Stomach (tissue), 9 donors: ENCODE results near the gene UTP14A. TPM values are rescaled to one million over a fixed set of nuclear protein-coding genes. Genes with fewer than 3 reads are reported as not detected.

Experiments
- DNase-seq, 2 donors: peaks; one replicate each; pipeline versions ENCODE4 v3.0.0 to v3.0.0-alpha.2; 2013 to 2019
- H3K27ac ChIP-seq, 5 donors: fragments of 200-600 bp in 4 of 5; sonication (generic) in 4 of 5; one replicate each; pipeline ENCODE4 v1.5.1; 2013 to 2019; ENCODE audit warnings: mild to moderate bottlenecking in 1 of 5, moderate library complexity in 1 of 5
- H3K27me3 ChIP-seq, 3 donors: fragments of 200-600 bp; sonication (generic); one replicate each; pipeline ENCODE4 v1.5.1; 2017 to 2019; ENCODE audit warnings: mixed run types in 1 of 3
- H3K36me3 ChIP-seq, 4 donors: fragments of 200-600 bp; sonication (generic); 1 replicate in 3 of 4; 2 replicates in 1 of 4; pipeline ENCODE4 v1.5.1; 2016 to 2019
- H3K4me1 ChIP-seq, 4 donors: fragments of 200-600 bp; sonication (generic); one replicate each; pipeline ENCODE4 v1.5.1; 2016 to 2019
- H3K4me3 ChIP-seq, 4 donors: fragments of 200-600 bp; sonication (generic) in 3 of 4; one replicate each; pipeline ENCODE4 v1.5.1; 2016 to 2019; ENCODE audit warnings: mild to moderate bottlenecking in 1 of 4
- H3K9me3 ChIP-seq, 4 donors: fragments of 200-600 bp; sonication (generic); one replicate each; pipeline ENCODE4 v1.5.1; 2016 to 2019
- CTCF ChIP-seq, 7 experiments: fragments of 450-650 bp in 4 of 7; fragments of 200-600 bp in 3 of 7; sonication (generic) in 3 of 7; IDR thresholded peaks; one replicate each; pipeline ENCODE4 v1.5.1; 2016 to 2019; ENCODE audit warnings: antibody characterized with exemption in 7 of 7, control low read depth in 2 of 7, mild to moderate bottlenecking in 1 of 7
- EP300 ChIP-seq: sonication (generic); formaldehyde crosslinking; IDR thresholded peaks from one replicate; pipeline ENCODE4 v1.6.1; 2017; ENCODE audit warnings: antibody characterized with exemption
- POLR2A ChIP-seq, 4 donors: fragments of 450-650 bp; IDR thresholded peaks; one replicate each; pipeline ENCODE4 v1.6.1; 2016; ENCODE audit warnings: antibody characterized with exemption in 4 of 4, control low read depth in 2 of 4, mild to moderate bottlenecking in 1 of 4, moderate library complexity in 1 of 4
- POLR2AphosphoS5 ChIP-seq, 3 donors: sonication (generic); formaldehyde crosslinking; IDR thresholded peaks; one replicate each; pipeline ENCODE4 v1.6.1; 2016; ENCODE audit warnings: antibody characterized with exemption in 3 of 3
- WGBS, 5 donors: extraction: QIAGEN DNeasy Blood & Tissue Kit in 3 of 5; methylation state at CpG; one replicate each; pipeline versions ENCODE4 v1.1.5 to v1.1.7; 2013 to 2018; 5-methylcytosine and 5-hydroxymethylcytosine counted together
- intact Hi-C: fragments of 100-400 bp; cut with DNase I; formaldehyde crosslinking; loops from one replicate; pipeline ENCODE4 v1.15.1; 2023; ENCODE audit warnings: low total_unique reads
- polyA plus RNA-seq, 3 donors: library from polyadenylated mRNA; stranded (reverse); fragments of 200-250 nt; gene quantifications; one replicate each; pipeline ENCODE4 v1.2.3, GENCODE V29; 2013
- total RNA-seq, 5 donors: library from RNA; depleted of rRNA; stranded (reverse); fragments of >200 nt; gene quantifications; one replicate each; pipeline versions ENCODE4 v1.1.0 to v1.2.3, GENCODE V29; 2014 to 2016
- donor health status: healthy with polysubstance abuse.
- donor health status: Bipolar disorder and iron deficiency.
- donor health status: healthy.

UTP14A gene
- total and polyA plus RNA-seq, 8 donors = 4.1 to 18.1 (median 13.2) TPM

GRCh38 chrX:129932821-129933321 is 26.9 kb downstream of the UTP14A start:
- intact Hi-C loops = no loop called here
- Histone ChIP-seq H3K27ac (peak overlapping the region in 4 of 5 donors; percentile 46 to 91 (median 77)), H3K4me1 (no peaks in the 10 kb centered on the region), H3K9me3 (no peaks in the 10 kb centered on the region), H3K4me3 (peak overlapping the region; percentile 53 to 58 (median 58)), H3K27me3 (no peaks in the 10 kb centered on the region), H3K36me3 (peaks cover 0 to 13% (median 4%) of the 10 kb centered on the region in 4 donors)
- peak in 1 of 2 donors; percentile 42 for DNase-seq
- WGBS, 5 donors = 4 to 74% (median 36%) methylated on average over 8 to 47 of the region's 47 CpGs; no CpG with 5 or more reads in 1 of the 5 donors
- TF ChIP-seq POLR2AphosphoS5 (IDR thresholded peaks at IDR 0.05) = no peak
- TF ChIP-seq POLR2A (IDR thresholded peaks at IDR 0.05) = no peak
- TF ChIP-seq EP300 = no peak
- TF ChIP-seq CTCF (IDR thresholded peaks at IDR 0.05) = no peak

- intact Hi-C loops = no loop called here
- DNase-seq = no peak
- no peaks in the 10 kb centered on the region for H3K27me3 ChIP-seq
- H3K9me3 ChIP-seq = no peaks in the 10 kb centered on the region
- TF ChIP-seq CTCF (IDR thresholded peaks at IDR 0.05) (no peak), POLR2A (IDR thresholded peaks at IDR 0.05) (no peak), POLR2AphosphoS5 (IDR thresholded peaks at IDR 0.05) (no peak), EP300 (no peak)
- no peak overlapping the region for H3K27ac ChIP-seq
- no peak overlapping the region for H3K4me3 ChIP-seq
- H3K36me3 ChIP-seq = peaks cover 0 to 9% (median 2%) of the 10 kb centered on the region in 4 donors
- 51 to 77% (median 60%) methylated on average over 7 of the region's 7 CpGs for WGBS, 5 donors
- no peaks in the 10 kb centered on the region for H3K4me1 ChIP-seq
Measured at GRCh38 chrX:129933700-129934099, 27.7 kb downstream of the UTP14A start.

- intact Hi-C loops = no loop called here
- 58 to 70% (median 68%) methylated on average over 9 to 10 of the region's 10 CpGs for WGBS, 5 donors
- Histone ChIP-seq H3K27ac (no peak overlapping the region), H3K4me3 (no peak overlapping the region), H3K36me3 (peaks cover 0 to 2% (median 0%) of the 10 kb centered on the region in 4 donors), H3K4me1 (no peaks in the 10 kb centered on the region), H3K27me3 (no peaks in the 10 kb centered on the region), H3K9me3 (no peaks in the 10 kb centered on the region)
- TF ChIP-seq CTCF (IDR thresholded peaks at IDR 0.05) (no peak), POLR2AphosphoS5 (IDR thresholded peaks at IDR 0.05) (no peak), POLR2A (IDR thresholded peaks at IDR 0.05) (no peak), EP300 (no peak)
- no peak for DNase-seq
Measured at GRCh38 chrX:129934461-129934860, 28.5 kb downstream of the UTP14A start.

- Histone ChIP-seq H3K27ac (no peak overlapping the region), H3K4me1 (no peaks in the 10 kb centered on the region), H3K27me3 (no peaks in the 10 kb centered on the region), H3K9me3 (no peaks in the 10 kb centered on the region), H3K36me3 (no peaks in the 10 kb centered on the region), H3K4me3 (no peak overlapping the region)
- no peak for TF ChIP-seq POLR2A (IDR thresholded peaks at IDR 0.05)
- TF ChIP-seq POLR2AphosphoS5 (IDR thresholded peaks at IDR 0.05) = no peak
- no peak for TF ChIP-seq EP300
- TF ChIP-seq CTCF (IDR thresholded peaks at IDR 0.05) = no peak
- DNase-seq = no peak
- intact Hi-C loops = no loop called here
- 64 to 89% (median 85%) methylated on average over 5 of the region's 5 CpGs for WGBS, 5 donors
Measured at GRCh38 chrX:129934952-129935351, 29.0 kb downstream of the UTP14A start.
